CD4-positive, alpha-beta memory T cell (primary cell): ENCODE measurements around the gene CMTM8. TPM values are rescaled to one million over a fixed set of nuclear protein-coding genes. Genes with fewer than 3 reads are reported as not detected.

Experiments
- CTCF ChIA-PET: fragments of 350-600 bp; sonication (Branson Sonifier 250); formaldehyde crosslinking; loops from one replicate; lab custom pipeline; 2021; ENCODE audit warnings: inconsistent platforms; ENCODE audit not compliant: partially characterized antibody; lab: Charles Lee
- POLR2A ChIA-PET: fragments of 350-600 bp; sonication (Branson Sonifier 250); formaldehyde crosslinking; loops from one replicate; lab custom pipeline; 2021; ENCODE audit not compliant: partially characterized antibody; lab: Charles Lee
- DNase-seq, 5 donors: peaks; one replicate each; pipeline versions ENCODE4 v3.0.0 to v3.0.0-alpha.2; 2020 to 2022; ENCODE audit warnings: mixed read lengths in 1 of 5
- H3K27ac ChIP-seq: one replicate; pipeline ENCODE4 v1.7.0; 2013; ENCODE audit warnings: low read depth, low read length
- H3K27me3 ChIP-seq: 2 replicates; pipeline ENCODE4 v1.7.0; 2013; ENCODE audit warnings: mild to moderate bottlenecking, low read length, moderate library complexity; ENCODE audit not compliant: insufficient read depth
- H3K36me3 ChIP-seq: 2 replicates; pipeline ENCODE4 v1.7.0; 2013; ENCODE audit warnings: mild to moderate bottlenecking, low read length, moderate library complexity; ENCODE audit not compliant: insufficient read depth
- H3K4me1 ChIP-seq: 2 replicates; pipeline ENCODE4 v1.7.0; 2013; ENCODE audit warnings: mild to moderate bottlenecking, low read length, moderate library complexity; ENCODE audit not compliant: insufficient read depth
- H3K4me3 ChIP-seq, 2 donors: one replicate each; pipeline ENCODE4 v1.7.0; 2013; ENCODE audit warnings: low read length in 2 of 2, mild to moderate bottlenecking in 1 of 2
- H3K9me3 ChIP-seq, 2 donors: one replicate each; pipeline ENCODE4 v1.7.0; 2013; ENCODE audit warnings: low read length in 2 of 2, control low read depth in 1 of 2; ENCODE audit not compliant: control insufficient read depth in 1 of 2
- H3K27ac Mint-ChIP-seq, 7 donors: one replicate each; pipeline ENCODE4 v1.8.0; 2020 to 2021; ENCODE audit warnings: mixed read lengths in 7 of 7, mild to moderate bottlenecking in 6 of 7, inconsistent platforms in 3 of 7, moderate library complexity in 3 of 7
- H3K27me3 Mint-ChIP-seq, 2 donors: one replicate each; pipeline ENCODE4 v1.8.0; 2020 to 2021; ENCODE audit warnings: mixed read lengths in 2 of 2
- H3K36me3 Mint-ChIP-seq, 2 donors: one replicate each; pipeline ENCODE4 v1.8.0; 2020 to 2021; ENCODE audit warnings: mixed read lengths in 2 of 2, inconsistent platforms in 1 of 2, mild to moderate bottlenecking in 1 of 2
- H3K4me1 Mint-ChIP-seq, 4 donors: one replicate each; pipeline ENCODE4 v1.8.0; 2020 to 2021; ENCODE audit warnings: mixed read lengths in 4 of 4, mild to moderate bottlenecking in 1 of 4
- H3K4me3 Mint-ChIP-seq, 8 donors: one replicate each; pipeline ENCODE4 v1.8.0; 2020 to 2021; ENCODE audit warnings: mixed read lengths in 8 of 8, mild to moderate bottlenecking in 7 of 8, moderate library complexity in 6 of 8, inconsistent platforms in 3 of 8
- H3K9me3 Mint-ChIP-seq, 8 donors: one replicate each; pipeline ENCODE4 v1.8.0; 2020 to 2021; ENCODE audit warnings: mixed read lengths in 8 of 8, mild to moderate bottlenecking in 5 of 8, inconsistent platforms in 3 of 8, moderate library complexity in 1 of 8
- intact Hi-C: fragments of 100-400 bp; cut with micrococcal nuclease; formaldehyde crosslinking; loops from one replicate; pipeline ENCODE4 v1.15.1; 2023
- polyA plus RNA-seq, 2 donors: library from polyadenylated mRNA; unstranded; fragments of 300-500 nt; fragmentation: Illumina TruSeq; gene quantifications; one replicate each; pipeline ENCODE4 v1.2.3, GENCODE V29; 2021
- total RNA-seq, 2 experiments: library from RNA; stranded (reverse); gene quantifications; one replicate each; pipeline ENCODE4 v1.2.3, GENCODE V29; 2021

Gene CMTM8
- total and polyA plus RNA-seq, 4 experiments from 2014 or later, result 11.9 to 17.8 (median 14.8) TPM

DNA sequence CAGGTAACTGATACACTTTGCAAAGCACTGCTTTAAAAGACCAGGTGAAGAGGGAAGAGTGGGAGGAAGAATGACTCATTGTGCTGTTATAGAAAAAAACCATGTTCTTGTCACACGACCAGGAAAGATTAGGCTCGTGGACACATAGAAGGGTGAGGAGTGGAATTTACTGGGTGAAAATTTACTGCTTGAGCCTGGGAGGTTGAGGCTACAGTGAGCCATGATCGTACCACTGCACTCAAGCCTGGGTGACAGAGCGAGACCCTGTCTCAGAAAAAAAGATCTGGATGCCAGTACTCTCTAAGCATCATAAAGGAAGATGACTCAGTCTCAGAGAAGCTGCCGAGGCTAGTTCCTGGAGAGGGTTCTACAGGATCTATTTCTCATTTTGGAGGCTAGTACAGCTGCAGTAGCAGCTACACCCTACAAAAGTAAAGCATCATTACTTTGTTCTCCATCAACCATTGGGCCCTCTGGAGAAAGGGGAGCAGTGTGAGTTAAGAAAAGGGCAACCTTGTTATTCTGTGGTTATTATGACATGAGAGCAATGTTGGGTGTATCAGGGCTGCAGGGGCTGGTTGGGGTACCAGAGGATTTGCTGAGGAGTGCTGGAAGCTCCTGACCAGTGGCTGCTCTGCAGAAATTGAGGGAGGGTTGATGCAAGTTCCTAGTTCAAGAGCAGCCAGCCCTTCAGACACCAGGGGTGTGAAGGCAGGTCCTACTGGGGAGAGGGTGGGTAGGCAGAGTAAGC, 75.4 kb downstream of the CMTM8 start:
- peak overlapping the region; percentile 75 to 94 (median 86) for H3K27ac Mint-ChIP-seq
- Histone ChIP-seq H3K27me3 (no peaks in the 10 kb centered on the region), H3K4me3 (no peak overlapping the region), H3K9me3 (no peaks in the 10 kb centered on the region), H3K27ac (peak overlapping the region; percentile 19), H3K36me3 (no peaks in the 10 kb centered on the region), H3K4me1 (peaks cover 23% of the 10 kb centered on the region)
- no peaks in the 10 kb centered on the region for H3K9me3 Mint-ChIP-seq
- peak in 1 of 5 donors; percentile 47 for DNase-seq
- CTCF ChIA-PET, result interaction anchor here (0.7 to 8.2 kb wide), 6 partner anchors 11 to 155 kb away, joined by 3 to 77 read pairs (median 16); no protein-coding TSS in a partner anchor
- H3K36me3 Mint-ChIP-seq, result peaks cover 0 to 3% of the 10 kb centered on the region in 2 donors
- intact Hi-C loops, result loop anchor here (1.0 to 2.0 kb wide), 2 partner anchors 11 to 17 kb away; no protein-coding TSS in a partner anchor
- POLR2A ChIA-PET, result interaction anchor here (0.9 to 4.4 kb wide), 7 partner anchors 11 to 33 kb away, joined by 3 to 50 read pairs (median 9); no protein-coding TSS in a partner anchor
- no peaks in the 10 kb centered on the region for H3K27me3 Mint-ChIP-seq
- H3K4me1 Mint-ChIP-seq, result peaks cover 24 to 40% (median 31%) of the 10 kb centered on the region in 4 donors
- peak overlapping the region; percentile 15 to 81 (median 51) for H3K4me3 Mint-ChIP-seq

DNA sequence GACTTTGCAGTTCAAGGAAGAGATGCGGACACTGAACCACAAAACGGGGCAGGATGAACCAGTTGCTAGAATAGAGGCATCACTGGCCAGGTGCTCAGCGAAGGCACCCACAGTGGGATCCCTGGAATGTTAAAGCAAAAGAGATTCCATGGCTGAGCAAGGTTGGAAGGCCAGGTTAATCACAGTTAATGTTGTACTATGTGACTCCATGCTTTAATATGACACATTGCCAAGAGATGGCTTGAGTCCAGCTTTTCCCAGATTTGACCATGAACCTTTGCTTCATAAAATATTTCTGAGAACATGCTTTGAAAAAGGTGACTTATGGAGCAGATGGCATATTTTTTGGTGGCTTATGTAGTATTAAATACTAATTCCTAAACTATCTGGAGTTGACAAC, 77.0 kb downstream of the CMTM8 start:
- intact Hi-C loops, result no loop called here
- no peaks in the 10 kb centered on the region for H3K9me3 Mint-ChIP-seq
- H3K27me3 Mint-ChIP-seq, result no peaks in the 10 kb centered on the region
- H3K9me3 ChIP-seq, result no peaks in the 10 kb centered on the region
- H3K27ac ChIP-seq, result no peak overlapping the region
- peaks cover 23% of the 10 kb centered on the region for H3K4me1 ChIP-seq
- ChIA-PET CTCF (interaction anchor here (1.2 to 8.2 kb wide), 4 partner anchors 11 to 153 kb away, joined by 3 to 77 read pairs (median 16); no protein-coding TSS in a partner anchor), POLR2A (interaction anchor here (1.6 kb wide), 1 partner anchor 13 kb away, joined by 9 read pairs; no protein-coding TSS in a partner anchor)
- H3K4me1 Mint-ChIP-seq, result peaks cover 22 to 36% (median 30%) of the 10 kb centered on the region in 4 donors
- peak overlapping the region in 1 of 7 donors; percentile 50 for H3K27ac Mint-ChIP-seq
- no peaks in the 10 kb centered on the region for H3K27me3 ChIP-seq
- no peak overlapping the region for H3K4me3 ChIP-seq
- H3K4me3 Mint-ChIP-seq, result no peak overlapping the region
- no peaks in the 10 kb centered on the region for H3K36me3 ChIP-seq
- no peak for DNase-seq
- peaks cover 0 to 3% of the 10 kb centered on the region in 2 donors for H3K36me3 Mint-ChIP-seq

DNA sequence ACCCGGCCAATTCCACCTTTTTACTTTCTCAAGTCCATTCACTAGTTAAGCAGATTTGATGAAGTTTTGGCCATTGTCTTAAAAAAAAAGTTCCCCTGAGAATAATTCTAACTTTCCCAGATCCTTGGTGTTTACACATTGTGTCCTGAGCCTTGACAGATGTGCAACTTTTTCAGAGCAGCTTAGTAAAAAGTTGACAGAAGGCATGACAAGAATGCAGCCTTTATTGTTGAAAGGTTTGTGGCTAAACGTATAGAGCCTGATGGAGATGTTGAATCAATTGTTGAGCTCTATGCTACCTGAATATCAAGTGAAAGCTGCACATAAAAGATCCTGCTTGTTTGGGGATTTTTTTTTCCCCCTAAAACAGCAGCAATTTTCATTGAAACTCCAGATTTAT, 77.8 kb downstream of the CMTM8 start:
- no peaks in the 10 kb centered on the region for H3K27me3 ChIP-seq
- H3K4me1 ChIP-seq, result peaks cover 23% of the 10 kb centered on the region
- DNase-seq, result no peak
- no peaks in the 10 kb centered on the region for H3K9me3 ChIP-seq
- intact Hi-C loops, result no loop called here
- Mint-ChIP-seq H3K4me3 (no peak overlapping the region), H3K27me3 (no peaks in the 10 kb centered on the region), H3K36me3 (peaks cover 0 to 3% of the 10 kb centered on the region in 2 donors), H3K4me1 (peaks cover 26 to 38% (median 33%) of the 10 kb centered on the region in 4 donors), H3K27ac (peak overlapping the region in 1 of 7 donors; percentile 60), H3K9me3 (no peaks in the 10 kb centered on the region)
- H3K27ac ChIP-seq, result no peak overlapping the region
- CTCF ChIA-PET, result interaction anchor here (0.7 to 8.2 kb wide), 6 partner anchors 8 to 151 kb away, joined by 3 to 77 read pairs (median 3); no protein-coding TSS in a partner anchor
- POLR2A ChIA-PET, result interaction anchor here (0.9 to 1.4 kb wide), 4 partner anchors 9 to 20 kb away, joined by 3 to 9 read pairs (median 4); no protein-coding TSS in a partner anchor
- no peaks in the 10 kb centered on the region for H3K36me3 ChIP-seq
- H3K4me3 ChIP-seq, result no peak overlapping the region

DNA sequence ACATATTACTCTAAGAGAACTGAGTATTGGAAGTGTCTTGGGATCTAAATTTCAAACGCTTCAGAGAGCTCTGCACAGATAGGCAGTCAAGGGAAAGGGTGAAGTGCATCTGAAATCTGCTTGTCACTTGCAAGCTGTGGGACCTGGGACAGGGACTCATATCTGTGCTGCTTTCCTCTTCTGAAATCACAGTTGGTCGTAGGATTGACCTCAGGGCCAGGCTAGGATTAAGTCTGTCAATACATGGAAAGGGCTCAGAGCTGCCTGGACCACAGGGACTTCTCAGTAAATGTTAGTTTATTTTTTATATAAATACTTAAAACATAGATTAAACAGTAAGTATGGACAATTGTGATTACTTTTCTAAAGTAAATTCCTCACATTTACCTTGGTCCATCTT, 78.5 kb downstream of the CMTM8 start:
- H3K9me3 ChIP-seq, result no peaks in the 10 kb centered on the region
- POLR2A ChIA-PET, result interaction anchor here (0.9 to 1.4 kb wide), 4 partner anchors 8 to 21 kb away, joined by 3 to 9 read pairs (median 4); no protein-coding TSS in a partner anchor

DNA sequence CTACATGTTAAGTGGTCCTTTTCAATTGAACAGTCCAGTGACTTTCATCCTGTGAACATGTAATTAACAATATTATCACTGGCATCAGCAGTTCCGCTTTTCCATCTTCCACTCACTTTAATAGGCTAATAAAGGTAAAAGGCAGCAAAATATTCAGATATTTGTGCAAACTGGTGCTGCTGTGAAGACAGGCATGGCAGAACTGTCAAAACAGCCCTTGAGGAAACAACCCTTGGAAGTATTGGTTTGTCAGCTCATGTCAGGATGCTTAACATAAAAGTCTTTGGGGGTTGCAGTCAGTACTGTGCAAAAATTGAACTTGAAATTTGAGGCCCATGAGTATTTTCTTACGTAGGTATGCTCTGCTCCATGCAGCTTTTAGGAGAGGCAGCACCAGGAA, 81.1 kb downstream of the CMTM8 start:
- CTCF ChIA-PET, result interaction anchor here (1.0 to 2.7 kb wide), 4 partner anchors 15 to 144 kb away, joined by 3 to 7 read pairs (median 3); no protein-coding TSS in a partner anchor
- peak overlapping the region in 3 of 7 donors; percentile 4 to 73 (median 20) for H3K27ac Mint-ChIP-seq

More for the DNA sequence above, 78.5 kb downstream of the CMTM8 start:
- Mint-ChIP-seq H3K4me1 (peaks cover 24 to 33% (median 29%) of the 10 kb centered on the region in 4 donors), H3K4me3 (no peak overlapping the region), H3K27ac (no peak overlapping the region), H3K27me3 (no peaks in the 10 kb centered on the region), H3K9me3 (no peaks in the 10 kb centered on the region), H3K36me3 (peaks cover 0 to 3% of the 10 kb centered on the region in 2 donors)
- H3K4me3 ChIP-seq, result no peak overlapping the region
- CTCF ChIA-PET, result interaction anchor here (0.7 to 8.2 kb wide), 5 partner anchors 9 to 151 kb away, joined by 3 to 77 read pairs (median 3); no protein-coding TSS in a partner anchor
- no peak overlapping the region for H3K27ac ChIP-seq
- H3K36me3 ChIP-seq, result no peaks in the 10 kb centered on the region
- H3K27me3 ChIP-seq, result no peaks in the 10 kb centered on the region
- H3K4me1 ChIP-seq, result peaks cover 23% of the 10 kb centered on the region
- DNase-seq, result no peak
- intact Hi-C loops, result no loop called here

DNA sequence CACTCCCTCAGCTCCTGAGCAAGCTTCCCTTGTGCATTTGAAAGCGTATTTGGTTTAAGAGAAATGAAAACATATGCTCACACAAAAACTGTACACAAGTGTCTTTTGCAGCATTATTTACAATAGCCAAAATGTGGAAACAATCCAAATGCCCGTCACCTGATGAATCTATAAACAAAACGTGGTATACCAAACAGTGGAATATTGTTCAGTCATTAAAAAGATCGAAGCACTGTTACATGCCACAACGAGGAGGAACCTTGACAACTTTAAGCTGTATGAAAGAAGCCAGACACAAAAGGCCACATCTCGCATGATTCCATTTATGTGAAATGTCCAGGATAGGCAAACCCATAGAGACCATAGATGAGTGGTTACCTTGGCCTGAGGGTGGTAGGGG, 81.6 kb downstream of the CMTM8 start:
- no peaks in the 10 kb centered on the region for H3K27me3 Mint-ChIP-seq
- H3K4me3 Mint-ChIP-seq, result no peak overlapping the region
- peaks cover 10 to 16% (median 12%) of the 10 kb centered on the region in 4 donors for H3K4me1 Mint-ChIP-seq
- Histone ChIP-seq H3K4me1 (no peaks in the 10 kb centered on the region), H3K4me3 (no peak overlapping the region), H3K9me3 (no peaks in the 10 kb centered on the region), H3K36me3 (no peaks in the 10 kb centered on the region), H3K27me3 (no peaks in the 10 kb centered on the region), H3K27ac (no peak overlapping the region)
- H3K9me3 Mint-ChIP-seq, result no peaks in the 10 kb centered on the region
- intact Hi-C loops, result no loop called here
- CTCF ChIA-PET, result interaction anchor here (1.0 to 2.7 kb wide), 4 partner anchors 15 to 145 kb away, joined by 3 to 7 read pairs (median 3); no protein-coding TSS in a partner anchor
- POLR2A ChIA-PET, result interaction anchor here (1.5 kb wide), 1 partner anchor 17 kb away, joined by 3 read pairs; no protein-coding TSS in a partner anchor
- H3K27ac Mint-ChIP-seq, result no peak overlapping the region
- DNase-seq, result no peak
- peaks cover 0 to 2% of the 10 kb centered on the region in 2 donors for H3K36me3 Mint-ChIP-seq

More for the DNA sequence above, 81.1 kb downstream of the CMTM8 start:
- intact Hi-C loops, result no loop called here
- Histone ChIP-seq H3K4me3 (no peak overlapping the region), H3K4me1 (no peaks in the 10 kb centered on the region), H3K9me3 (no peaks in the 10 kb centered on the region), H3K27me3 (no peaks in the 10 kb centered on the region), H3K36me3 (no peaks in the 10 kb centered on the region), H3K27ac (no peak overlapping the region)
- DNase-seq, result no peak
- Mint-ChIP-seq H3K4me3 (no peak overlapping the region), H3K9me3 (no peaks in the 10 kb centered on the region), H3K4me1 (peaks cover 9 to 14% (median 12%) of the 10 kb centered on the region in 4 donors), H3K27me3 (no peaks in the 10 kb centered on the region), H3K36me3 (peaks cover 0 to 1% of the 10 kb centered on the region in 2 donors)
- POLR2A ChIA-PET, result interaction anchor here (1.5 kb wide), 1 partner anchor 16 kb away, joined by 3 read pairs; no protein-coding TSS in a partner anchor
